Measurements from ENCODE around the gene GRIK3. TPM values are rescaled to one million over a fixed set of nuclear protein-coding genes. Genes with fewer than 3 reads are reported as not detected.

The GRIK3 gene
- polyA plus RNA-seq, 1 donor (not counting 4 experiments of a cell fraction or from before 2014, with no cell fraction given): not detected

DNA sequence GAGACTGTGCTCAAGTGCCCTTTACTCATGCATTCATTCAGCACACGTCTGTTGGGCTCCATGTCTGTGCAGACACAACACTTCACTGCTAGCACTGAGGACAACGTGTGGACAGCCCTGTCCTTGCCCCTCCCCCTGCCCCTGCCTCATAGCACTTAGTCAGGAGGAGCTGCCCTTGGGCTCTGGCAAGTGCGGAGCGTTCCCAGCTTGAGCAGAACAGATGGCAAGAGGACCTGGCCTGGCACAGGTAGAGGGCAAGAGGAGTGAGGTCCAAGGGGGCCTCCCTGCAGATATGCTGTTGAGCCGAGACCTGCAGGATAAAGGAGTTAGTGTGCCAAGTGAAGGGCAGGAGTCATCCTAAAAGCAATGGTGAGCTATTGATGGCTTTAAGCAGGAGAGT is 81.3 kb downstream of the GRIK3 start:
- H3K9ac ChIP-seq (ENCODE audit: control insufficient read depth, extremely low read depth, insufficient read depth, low read length): no peak overlapping the region
- H3K27me3 ChIP-seq (ENCODE audit: control insufficient read depth, extremely low read depth, insufficient read depth, low read length): no peaks in the 10 kb centered on the region
- H3K36me3 ChIP-seq (ENCODE audit: control insufficient read depth in 2 of 2, extremely low read depth in 1 of 2, insufficient read depth in 2 of 2, low read length in 2 of 2): no peaks in the 10 kb centered on the region
- no peak overlapping the region for H3K4me3 ChIP-seq (ENCODE audit: control insufficient read depth in 2 of 3, extremely low read depth in 1 of 3, insufficient read depth in 2 of 3, low read depth in 1 of 3, low read length in 3 of 3)
- TF ChIP-seq, protein P1, sequence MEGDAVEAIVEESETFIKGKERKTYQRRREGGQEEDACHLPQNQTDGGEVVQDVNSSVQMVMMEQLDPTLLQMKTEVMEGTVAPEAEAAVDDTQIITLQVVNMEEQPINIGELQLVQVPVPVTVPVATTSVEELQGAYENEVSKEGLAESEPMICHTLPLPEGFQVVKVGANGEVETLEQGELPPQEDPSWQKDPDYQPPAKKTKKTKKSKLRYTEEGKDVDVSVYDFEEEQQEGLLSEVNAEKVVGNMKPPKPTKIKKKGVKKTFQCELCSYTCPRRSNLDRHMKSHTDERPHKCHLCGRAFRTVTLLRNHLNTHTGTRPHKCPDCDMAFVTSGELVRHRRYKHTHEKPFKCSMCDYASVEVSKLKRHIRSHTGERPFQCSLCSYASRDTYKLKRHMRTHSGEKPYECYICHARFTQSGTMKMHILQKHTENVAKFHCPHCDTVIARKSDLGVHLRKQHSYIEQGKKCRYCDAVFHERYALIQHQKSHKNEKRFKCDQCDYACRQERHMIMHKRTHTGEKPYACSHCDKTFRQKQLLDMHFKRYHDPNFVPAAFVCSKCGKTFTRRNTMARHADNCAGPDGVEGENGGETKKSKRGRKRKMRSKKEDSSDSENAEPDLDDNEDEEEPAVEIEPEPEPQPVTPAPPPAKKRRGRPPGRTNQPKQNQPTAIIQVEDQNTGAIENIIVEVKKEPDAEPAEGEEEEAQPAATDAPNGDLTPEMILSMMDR (optimal IDR thresholded peaks at IDR 0.05 in 1 of 3, IDR thresholded peaks at IDR 0.05 in 1 of 3, conservative IDR thresholded peaks at IDR 0.05 in 1 of 3; ENCODE audit: extremely low read depth in 1 of 3, insufficient read depth in 2 of 3, low read length in 3 of 3): no peak
- no peak for TF ChIP-seq EZH2 (IDR thresholded peaks at IDR 0.05; ENCODE audit: low read length)
- DNase-seq (ENCODE audit: low read depth, low spot score) (no peak), FAIRE-seq (no peak)
- no peak overlapping the region for H3K27ac ChIP-seq (ENCODE audit: control insufficient read depth, insufficient read depth, low read length)
- H3K9me1 ChIP-seq (ENCODE audit: control insufficient read depth, extremely low read depth, insufficient read depth, low read length): no peaks in the 10 kb centered on the region
- dilution Hi-C loops (cut with MboI; ENCODE audit: extremely low pct_ligation_motif_present, low sequenced_read_pairs): no loop called here
- H2AFZ ChIP-seq (ENCODE audit: control insufficient read depth, low read length): no peak overlapping the region
- no peaks in the 10 kb centered on the region for H3K9me3 ChIP-seq (ENCODE audit: control insufficient read depth, low read depth, low read length)
- H3K79me2 ChIP-seq (ENCODE audit: control insufficient read depth, insufficient read depth, low read length): no peaks in the 10 kb centered on the region
- no peaks in the 10 kb centered on the region for H3K4me1 ChIP-seq (ENCODE audit: control insufficient read depth, extremely low read depth, insufficient read depth, low read length)
- no peaks in the 10 kb centered on the region for H4K20me1 ChIP-seq (ENCODE audit: control insufficient read depth, extremely low read depth, insufficient read depth, low read length)
- no peak overlapping the region for H3K4me2 ChIP-seq (ENCODE audit: control insufficient read depth, extremely low read depth, insufficient read depth, low read depth, low read length)

DNA sequence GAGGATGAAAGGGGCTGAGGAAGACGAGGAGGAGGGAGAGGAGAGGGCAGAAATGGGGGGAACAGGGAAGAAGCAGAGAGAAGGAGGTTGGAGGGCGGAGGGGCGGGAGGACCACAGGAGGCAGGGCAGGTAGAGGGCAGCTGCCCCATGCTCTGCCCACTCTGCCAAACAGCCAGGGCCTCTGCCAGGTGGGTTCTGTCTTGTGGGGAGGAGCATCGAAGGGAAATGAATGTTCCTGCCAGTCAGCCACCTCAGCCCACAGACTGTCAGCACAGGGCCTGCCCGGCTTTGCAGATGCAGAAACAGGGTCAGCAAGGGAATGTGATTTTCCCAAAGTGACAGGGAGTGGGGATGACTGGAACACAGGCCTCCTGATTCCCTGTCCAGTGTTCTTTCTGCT is 82.6 kb downstream of the GRIK3 start:
- H3K79me2 ChIP-seq (ENCODE audit: control insufficient read depth, insufficient read depth, low read length): no peaks in the 10 kb centered on the region
- no peak overlapping the region for H3K27ac ChIP-seq (ENCODE audit: control insufficient read depth, insufficient read depth, low read length)
- H4K20me1 ChIP-seq (ENCODE audit: control insufficient read depth, extremely low read depth, insufficient read depth, low read length): no peaks in the 10 kb centered on the region
- no peak overlapping the region for H2AFZ ChIP-seq (ENCODE audit: control insufficient read depth, low read length)
- H3K36me3 ChIP-seq (ENCODE audit: control insufficient read depth in 2 of 2, extremely low read depth in 1 of 2, insufficient read depth in 2 of 2, low read length in 2 of 2): no peaks in the 10 kb centered on the region
- no peaks in the 10 kb centered on the region for H3K27me3 ChIP-seq (ENCODE audit: control insufficient read depth, extremely low read depth, insufficient read depth, low read length)
- dilution Hi-C loops (cut with MboI; ENCODE audit: extremely low pct_ligation_motif_present, low sequenced_read_pairs): no loop called here
- no peak for FAIRE-seq
- no peak overlapping the region for H3K4me3 ChIP-seq (ENCODE audit: control insufficient read depth in 2 of 3, extremely low read depth in 1 of 3, insufficient read depth in 2 of 3, low read depth in 1 of 3, low read length in 3 of 3)
- TF ChIP-seq, protein P1 (optimal IDR thresholded peaks at IDR 0.05 in 1 of 3, IDR thresholded peaks at IDR 0.05 in 1 of 3, conservative IDR thresholded peaks at IDR 0.05 in 1 of 3; ENCODE audit: extremely low read depth in 1 of 3, insufficient read depth in 2 of 3, low read length in 3 of 3): no peak
- TF ChIP-seq EZH2 (IDR thresholded peaks at IDR 0.05; ENCODE audit: low read length): no peak
- H3K4me1 ChIP-seq (ENCODE audit: control insufficient read depth, extremely low read depth, insufficient read depth, low read length): no peaks in the 10 kb centered on the region
- no peak overlapping the region for H3K9ac ChIP-seq (ENCODE audit: control insufficient read depth, extremely low read depth, insufficient read depth, low read length)
- DNase-seq (ENCODE audit: low read depth, low spot score): no peak
- no peak overlapping the region for H3K4me2 ChIP-seq (ENCODE audit: control insufficient read depth, extremely low read depth, insufficient read depth, low read depth, low read length)
- H3K9me1 ChIP-seq (ENCODE audit: control insufficient read depth, extremely low read depth, insufficient read depth, low read length): no peaks in the 10 kb centered on the region
- H3K9me3 ChIP-seq (ENCODE audit: control insufficient read depth, low read depth, low read length): no peaks in the 10 kb centered on the region
